CD14-positive monocyte (primary cell): ENCODE results near the gene ECSIT. TPM values are rescaled to one million over a fixed set of nuclear protein-coding genes. Genes with fewer than 3 reads are reported as not detected.

Experiments used
- DNase-seq, 3 donors: peaks; one replicate each; pipeline ENCODE4 v3.0.0-alpha.2; 2011 to 2022
- H2AFZ ChIP-seq: 2 replicates; pipeline ENCODE4 v1.6.0; 2012; ENCODE audit warnings: mild to moderate bottlenecking, low read depth, low read length, inconsistent platforms; ENCODE audit not compliant: insufficient read depth, poor library complexity, severe bottlenecking
- H3K27ac ChIP-seq, 2 donors: 1 replicate in 1 of 2; 2 replicates in 1 of 2; pipeline ENCODE4 v1.5.1; 2012 to 2013; ENCODE audit warnings: low read length in 2 of 2, control low read depth in 1 of 2, inconsistent platforms in 1 of 2, low read depth in 1 of 2, mild to moderate bottlenecking in 1 of 2
- H3K27me3 ChIP-seq, 2 donors: one replicate each; pipeline versions ENCODE4 v1.6.0 to v1.6.1; 2011 to 2013; ENCODE audit warnings: low read length in 2 of 2; ENCODE audit not compliant: control insufficient read depth in 2 of 2, insufficient read depth in 2 of 2
- H3K36me3 ChIP-seq, 2 donors: replicated peaks in 1 of 2; 1 replicate in 1 of 2; 2 replicates in 1 of 2; pipeline versions ENCODE4 v1.5.1 to v1.6.1; 2012 to 2013; ENCODE audit warnings: low read length in 2 of 2, control low read depth in 1 of 2, inconsistent platforms in 1 of 2, mild to moderate bottlenecking in 1 of 2; ENCODE audit not compliant: insufficient read depth in 2 of 2, control insufficient read depth in 1 of 2
- H3K4me1 ChIP-seq, 2 donors: 1 replicate in 1 of 2; 2 replicates in 1 of 2; pipeline versions ENCODE4 v1.5.1 to v1.6.1; 2012 to 2013; ENCODE audit warnings: low read length in 2 of 2, control low read depth in 1 of 2, inconsistent platforms in 1 of 2, mild to moderate bottlenecking in 1 of 2, moderate library complexity in 1 of 2; ENCODE audit not compliant: insufficient read depth in 2 of 2, control insufficient read depth in 1 of 2
- H3K4me2 ChIP-seq: replicated peaks from 2 replicates; pipeline ENCODE3; 2012; ENCODE audit warnings: low read length, moderate library complexity, mild to moderate bottlenecking; ENCODE audit not compliant: poor library complexity, severe bottlenecking; ENCODE audit errors: extremely low read depth
- H3K4me3 ChIP-seq, 3 experiments: fragments of 200-600 bp in 1 of 3; sonication (generic) in 1 of 3; replicated peaks in 1 of 3; 1 replicate in 2 of 3; 2 replicates in 1 of 3; pipeline ENCODE4 v1.5.1; 2011 to 2013; ENCODE audit warnings: low read length in 3 of 3, mild to moderate bottlenecking in 3 of 3, control low read depth in 2 of 3, low read depth in 2 of 3, inconsistent platforms in 1 of 3, moderate library complexity in 1 of 3
- H3K79me2 ChIP-seq: 2 replicates; pipeline ENCODE4 v1.6.0; 2012; ENCODE audit warnings: mild to moderate bottlenecking, control low read depth, inconsistent platforms, low read length, moderate library complexity; ENCODE audit not compliant: insufficient read depth
- H3K9ac ChIP-seq: 2 replicates; pipeline ENCODE4 v1.6.0; 2017; ENCODE audit warnings: low read length, mild to moderate bottlenecking; ENCODE audit not compliant: insufficient read depth, poor library complexity, severe bottlenecking
- H3K9me3 ChIP-seq, 2 donors: replicated peaks in 1 of 2; 1 replicate in 1 of 2; 2 replicates in 1 of 2; pipeline versions ENCODE4 v1.5.1 to v1.6.1; 2012 to 2013; ENCODE audit warnings: low read length in 2 of 2, control low read depth in 1 of 2; ENCODE audit not compliant: control insufficient read depth in 1 of 2, insufficient read depth in 1 of 2
- H4K20me1 ChIP-seq: 2 replicates; pipeline ENCODE4 v1.6.0; 2012; ENCODE audit warnings: mild to moderate bottlenecking, low read length, control low read depth, moderate library complexity; ENCODE audit not compliant: insufficient read depth
- H3K27ac Mint-ChIP-seq, 7 donors: one replicate each; pipeline ENCODE4 v1.8.0; 2020; ENCODE audit warnings: mild to moderate bottlenecking in 7 of 7, mixed read lengths in 7 of 7, moderate library complexity in 6 of 7, inconsistent platforms in 2 of 7
- H3K27me3 Mint-ChIP-seq, 3 donors: one replicate each; pipeline ENCODE4 v1.8.0; 2021 to 2022; ENCODE audit warnings: low read depth in 3 of 3, mild to moderate bottlenecking in 3 of 3, mixed read lengths in 3 of 3, moderate library complexity in 3 of 3, inconsistent platforms in 1 of 3
- H3K36me3 Mint-ChIP-seq, 2 donors: one replicate each; pipeline ENCODE4 v1.8.0; 2020; ENCODE audit warnings: mixed read lengths in 2 of 2, inconsistent platforms in 1 of 2, mild to moderate bottlenecking in 1 of 2
- H3K4me1 Mint-ChIP-seq: one replicate; pipeline ENCODE4 v1.8.0; 2020; ENCODE audit warnings: mild to moderate bottlenecking, mixed read lengths
- H3K4me3 Mint-ChIP-seq, 2 donors: one replicate each; pipeline ENCODE4 v1.8.0; 2020; ENCODE audit warnings: mild to moderate bottlenecking in 2 of 2, mixed read lengths in 2 of 2, moderate library complexity in 1 of 2
- H3K9me3 Mint-ChIP-seq, 7 donors: one replicate each; pipeline ENCODE4 v1.8.0; 2020 to 2022; ENCODE audit warnings: mixed read lengths in 7 of 7, mild to moderate bottlenecking in 6 of 7, moderate library complexity in 6 of 7, inconsistent platforms in 2 of 7
- WGBS: methylation state at CpG from one replicate; pipeline ENCODE4 v1.1.5; 2013; ENCODE audit warnings: missing lambda C conversion rate; ENCODE audit not compliant: insufficient coverage; 5-methylcytosine and 5-hydroxymethylcytosine counted together
- intact Hi-C, 2 donors: fragments of 100-400 bp; cut with micrococcal nuclease; formaldehyde crosslinking; loops; one replicate each; pipeline versions ENCODE4 v1.15.0 to v1.15.1; 2023
- polyA plus RNA-seq, 3 donors: library from polyadenylated mRNA; depleted of rRNA in 1 of 3; unstranded in 2 of 3; stranded (reverse) in 1 of 3; fragments of 300-500 nt in 2 of 3; fragments of >200 nt in 1 of 3; fragmentation: Illumina TruSeq in 2 of 3; gene quantifications; 1 replicate in 2 of 3; 2 replicates in 1 of 3; pipeline ENCODE4 v1.2.3, GENCODE V29; 2012 to 2021
- TF ChIP-seq, protein P1 (sequence below): fragments of 200-600 bp; IDR thresholded peaks from one replicate; pipeline ENCODE4 v1.8.0; 2022; ENCODE audit warnings: antibody characterized with exemption, mild to moderate bottlenecking

Gene ECSIT
- polyA plus RNA-seq, 3 donors: 26.4 to 31.6 (median 28.3) TPM

- H3K27me3 Mint-ChIP-seq: no peaks in the 10 kb centered on the region
- Histone ChIP-seq H3K4me3 (no peak overlapping the region), H3K9ac (no peak overlapping the region), H3K4me1 (peaks cover under 1 to 8% of the 10 kb centered on the region in 2 donors), H3K27me3 (no peaks in the 10 kb centered on the region), H4K20me1 (peaks cover 28% of the 10 kb centered on the region), H3K9me3 (no peaks in the 10 kb centered on the region), H2AFZ (no peak overlapping the region), H3K4me2 (no peak overlapping the region), H3K27ac (no peak overlapping the region), H3K79me2 (peaks cover 12% of the 10 kb centered on the region), H3K36me3 (peaks cover 25 to 41% of the 10 kb centered on the region in 2 donors)
- WGBS: 90% methylated on average over 14 of the region's 20 CpGs
- H3K27ac Mint-ChIP-seq: peak overlapping the region in 4 of 7 donors; percentile 3 to 43 (median 32)
- intact Hi-C loops: no loop called here
- no peak overlapping the region for H3K4me3 Mint-ChIP-seq
- peaks cover 0 to 1% (median 0%) of the 10 kb centered on the region in 7 donors for H3K9me3 Mint-ChIP-seq
- peaks cover 17% of the 10 kb centered on the region for H3K4me1 Mint-ChIP-seq
- peaks cover 36 to 56% of the 10 kb centered on the region in 2 donors for H3K36me3 Mint-ChIP-seq
- TF ChIP-seq, protein P1, sequence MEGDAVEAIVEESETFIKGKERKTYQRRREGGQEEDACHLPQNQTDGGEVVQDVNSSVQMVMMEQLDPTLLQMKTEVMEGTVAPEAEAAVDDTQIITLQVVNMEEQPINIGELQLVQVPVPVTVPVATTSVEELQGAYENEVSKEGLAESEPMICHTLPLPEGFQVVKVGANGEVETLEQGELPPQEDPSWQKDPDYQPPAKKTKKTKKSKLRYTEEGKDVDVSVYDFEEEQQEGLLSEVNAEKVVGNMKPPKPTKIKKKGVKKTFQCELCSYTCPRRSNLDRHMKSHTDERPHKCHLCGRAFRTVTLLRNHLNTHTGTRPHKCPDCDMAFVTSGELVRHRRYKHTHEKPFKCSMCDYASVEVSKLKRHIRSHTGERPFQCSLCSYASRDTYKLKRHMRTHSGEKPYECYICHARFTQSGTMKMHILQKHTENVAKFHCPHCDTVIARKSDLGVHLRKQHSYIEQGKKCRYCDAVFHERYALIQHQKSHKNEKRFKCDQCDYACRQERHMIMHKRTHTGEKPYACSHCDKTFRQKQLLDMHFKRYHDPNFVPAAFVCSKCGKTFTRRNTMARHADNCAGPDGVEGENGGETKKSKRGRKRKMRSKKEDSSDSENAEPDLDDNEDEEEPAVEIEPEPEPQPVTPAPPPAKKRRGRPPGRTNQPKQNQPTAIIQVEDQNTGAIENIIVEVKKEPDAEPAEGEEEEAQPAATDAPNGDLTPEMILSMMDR: no peak
- DNase-seq: no peak
Measured at GRCh38 chr19:11552666-11553372, 23.9 kb upstream of the ECSIT start.

DNA sequence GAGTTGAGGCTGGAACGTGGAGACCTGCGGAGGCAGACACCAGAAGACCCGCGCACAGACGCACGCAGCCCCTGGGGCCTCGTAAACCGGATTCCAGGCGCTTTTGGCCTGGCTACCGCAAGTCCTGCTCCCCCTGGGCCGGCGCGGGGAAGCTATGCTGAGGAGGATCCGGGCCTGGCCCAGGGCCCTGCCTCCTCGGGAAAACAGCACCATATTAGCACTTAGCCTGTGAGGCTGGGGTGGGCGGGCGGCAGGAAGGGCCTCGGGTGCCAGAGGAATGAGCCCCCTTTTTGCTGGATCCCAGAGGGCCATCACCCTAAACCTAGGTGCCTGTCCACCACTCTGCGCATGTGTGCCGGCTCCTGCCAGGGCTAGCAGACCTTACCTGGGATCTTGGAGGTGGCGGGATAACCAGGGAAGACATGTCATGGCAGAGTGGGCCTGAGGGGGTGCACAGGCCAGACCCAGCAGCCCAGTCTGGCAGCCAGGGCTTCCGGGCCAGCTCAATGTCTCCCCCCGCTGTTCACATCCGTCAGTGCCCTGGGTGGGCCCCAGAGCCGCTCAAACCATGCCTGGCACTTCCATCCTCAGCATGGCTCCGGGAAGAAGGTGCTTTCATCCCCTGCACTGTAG, 22.8 kb upstream of the ECSIT start:
- H3K36me3 Mint-ChIP-seq: peaks cover 32 to 53% of the 10 kb centered on the region in 2 donors
- no peaks in the 10 kb centered on the region for H3K27me3 Mint-ChIP-seq
- H3K9me3 Mint-ChIP-seq: peaks cover 0 to 3% (median 0%) of the 10 kb centered on the region in 7 donors
- Histone ChIP-seq H3K4me3 (no peak overlapping the region), H2AFZ (no peak overlapping the region), H3K9me3 (no peaks in the 10 kb centered on the region), H3K79me2 (peaks cover 5% of the 10 kb centered on the region), H3K36me3 (peaks cover 25 to 41% of the 10 kb centered on the region in 2 donors), H3K27me3 (no peaks in the 10 kb centered on the region), H3K9ac (no peak overlapping the region), H3K4me2 (no peak overlapping the region), H4K20me1 (peaks cover 20% of the 10 kb centered on the region), H3K4me1 (peaks cover 0 to under 1% of the 10 kb centered on the region in 2 donors), H3K27ac (no peak overlapping the region)
- peak overlapping the region in 1 of 7 donors; percentile 50 for H3K27ac Mint-ChIP-seq
- DNase-seq: no peak
- H3K4me1 Mint-ChIP-seq: peaks cover 14% of the 10 kb centered on the region
- intact Hi-C loops: no loop called here
- 93% methylated on average over 25 of the region's 26 CpGs for WGBS
- TF ChIP-seq, protein P1: no peak
- no peak overlapping the region for H3K4me3 Mint-ChIP-seq
